IMR-90 (cell line): Measurements from ENCODE around the gene AFG1L. TPM values are rescaled to one million over a fixed set of nuclear protein-coding genes. Genes with fewer than 3 reads are reported as not detected.

Source experiments
- ATAC-seq: fragments of 200-7000 bp; cut with Tn5 transposase; 2 replicates; pipeline ENCODE4 v1.9.1; 2020; ENCODE audit warnings: low read depth, mild to moderate bottlenecking, moderate library complexity
- BruUV-seq: library from RNA; stranded (reverse); fragments of 400-500 nt; replicated peaks from 2 replicates; lab custom pipeline; 2021; lab: Mats Ljungman, UMichigan
- CTCF ChIA-PET: fragments of 300-600 bp; formaldehyde crosslinking; extraction: SDS; loops from one replicate; lab custom pipeline; 2021; ENCODE audit warnings: antibody characterized with exemption; lab: Yijun Ruan, JAX
- POLR2A ChIA-PET: fragments of 300-600 bp; sonication (Branson Sonifier 250); formaldehyde crosslinking; loops from one replicate; lab custom pipeline; 2022; ENCODE audit warnings: antibody characterized with exemption; ENCODE audit not compliant: unreplicated experiment; lab: Charles Lee
- DNase-seq: peaks from one replicate; pipeline ENCODE4 v3.0.0; 2013
- H2AFZ ChIP-seq: replicated peaks from 2 replicates; pipeline ENCODE3; 2013; ENCODE audit warnings: low read length, mild to moderate bottlenecking; ENCODE audit not compliant: poor library complexity
- H2AK5ac ChIP-seq: 2 replicates; pipeline ENCODE4 v1.6.1; 2013; ENCODE audit warnings: low read depth, low read length, inconsistent platforms
- H2AK9ac ChIP-seq: replicated peaks from 2 replicates; pipeline ENCODE3; 2013; ENCODE audit warnings: mild to moderate bottlenecking, low read depth, low read length, moderate library complexity; ENCODE audit not compliant: poor library complexity
- H2BK120ac ChIP-seq: 2 replicates; pipeline ENCODE4 v1.6.1; 2013; ENCODE audit warnings: low read depth, low read length, inconsistent platforms
- H2BK15ac ChIP-seq: 3 replicates; pipeline ENCODE4 v1.6.1; 2013; ENCODE audit warnings: low read depth, low read length, inconsistent platforms
- H2BK20ac ChIP-seq: 2 replicates; pipeline ENCODE4 v1.6.1; 2013; ENCODE audit warnings: low read depth, mild to moderate bottlenecking, inconsistent platforms, low read length, moderate library complexity
- H2BK5ac ChIP-seq: 2 replicates; pipeline ENCODE4 v1.6.1; 2013; ENCODE audit warnings: mild to moderate bottlenecking, low read depth, low read length, inconsistent platforms; ENCODE audit not compliant: poor library complexity, severe bottlenecking
- H3K14ac ChIP-seq: replicated peaks from 2 replicates; pipeline ENCODE4 v1.6.1; 2013; ENCODE audit warnings: low read depth, low read length, inconsistent platforms
- H3K18ac ChIP-seq: 2 replicates; pipeline ENCODE4 v1.6.1; 2013; ENCODE audit warnings: low read depth, low read length, control low read depth
- H3K23ac ChIP-seq: 2 replicates; pipeline ENCODE4 v1.6.1; 2013; ENCODE audit warnings: low read depth, low read length, inconsistent platforms
- H3K27ac ChIP-seq: 2 replicates; pipeline ENCODE4 v1.5.1; 2013; ENCODE audit warnings: mild to moderate bottlenecking, control low read depth, low read length; ENCODE audit not compliant: insufficient read depth
- H3K27me3 ChIP-seq: 2 replicates; pipeline ENCODE4 v1.6.1; 2013; ENCODE audit warnings: low read length; ENCODE audit not compliant: control insufficient read depth, insufficient read depth
- H3K36me3 ChIP-seq: 2 replicates; pipeline ENCODE4 v1.6.1; 2013; ENCODE audit warnings: low read length, mixed read lengths; ENCODE audit not compliant: control insufficient read depth, insufficient read depth
- H3K4ac ChIP-seq: 2 replicates; pipeline ENCODE4 v1.6.1; 2013; ENCODE audit warnings: low read depth, low read length, inconsistent platforms
- H3K4me1 ChIP-seq: 2 replicates; pipeline ENCODE4 v1.6.1; 2013; ENCODE audit warnings: low read length, mixed read lengths; ENCODE audit not compliant: control insufficient read depth, insufficient read depth
- H3K4me2 ChIP-seq: 2 replicates; pipeline ENCODE4 v1.6.1; 2013; ENCODE audit warnings: low read depth, mild to moderate bottlenecking, control low read depth, low read length, moderate library complexity
- H3K4me3 ChIP-seq: 2 replicates; pipeline ENCODE4 v1.5.1; 2013; ENCODE audit warnings: low read depth, mild to moderate bottlenecking, control low read depth, low read length, moderate library complexity; ENCODE audit not compliant: insufficient read depth
- H3K56ac ChIP-seq: 2 replicates; pipeline ENCODE4 v1.6.1; 2013; ENCODE audit warnings: low read length, inconsistent platforms; ENCODE audit not compliant: insufficient read depth; ENCODE audit errors: extremely low read depth
- H3K79me1 ChIP-seq, 2 experiments: 2 replicates each; pipeline ENCODE4 v1.6.1; 2013; ENCODE audit warnings: low read length in 2 of 2, inconsistent platforms in 1 of 2, low read depth in 1 of 2
- H3K9ac ChIP-seq: 2 replicates; pipeline ENCODE4 v1.6.1; 2013; ENCODE audit warnings: low read depth, low read length, control low read depth
- H3K9me1 ChIP-seq: 2 replicates; pipeline ENCODE4 v1.6.1; 2013; ENCODE audit warnings: low read length, inconsistent platforms; ENCODE audit not compliant: insufficient read depth
- H3K9me3 ChIP-seq: 2 replicates; pipeline ENCODE4 v1.6.1; 2013; ENCODE audit warnings: low read length; ENCODE audit not compliant: control insufficient read depth, insufficient read depth
- H4K20me1 ChIP-seq: 2 replicates; pipeline ENCODE4 v1.6.1; 2013; ENCODE audit warnings: low read length, inconsistent platforms; ENCODE audit not compliant: insufficient read depth
- H4K5ac ChIP-seq: 2 replicates; pipeline ENCODE4 v1.6.1; 2013; ENCODE audit warnings: mild to moderate bottlenecking, low read depth, low read length, control low read depth
- H4K8ac ChIP-seq, 2 experiments: 2 replicates each; pipeline ENCODE4 v1.6.1; 2013; ENCODE audit warnings: low read depth in 2 of 2, low read length in 2 of 2, control low read depth in 1 of 2, inconsistent platforms in 1 of 2
- H4K91ac ChIP-seq: 2 replicates; pipeline ENCODE4 v1.6.1; 2013; ENCODE audit warnings: low read depth, low read length, inconsistent platforms; ENCODE audit not compliant: insufficient read depth
- BHLHE40 ChIP-seq: fragments of 150-350 bp; IDR thresholded peaks from 2 replicates; pipeline ENCODE4 v1.6.1; 2016; ENCODE audit warnings: mild to moderate bottlenecking, low read depth, low read length
- CEBPB ChIP-seq: IDR thresholded peaks from 2 replicates; pipeline ENCODE4 v1.6.1; 2012; ENCODE audit warnings: low read depth, low read length, improper control_type of control experiment
- CHD1 ChIP-seq: IDR thresholded peaks from 2 replicates; pipeline ENCODE4 v1.6.1; 2012; ENCODE audit warnings: low read depth, low read length, improper control_type of control experiment
- MAFK ChIP-seq: IDR thresholded peaks from 2 replicates; pipeline ENCODE4 v1.6.1; 2012; ENCODE audit warnings: low read depth, low read length, improper control_type of control experiment
- MAZ ChIP-seq: IDR thresholded peaks from 2 replicates; pipeline ENCODE4 v1.6.1; 2012; ENCODE audit warnings: low read depth, mild to moderate bottlenecking, low read length, improper control_type of control experiment, moderate library complexity, borderline replicate concordance
- MXI1 ChIP-seq: IDR thresholded peaks from 2 replicates; pipeline ENCODE4 v1.6.1; 2012; ENCODE audit warnings: low read depth, mild to moderate bottlenecking, low read length, moderate library complexity, borderline replicate concordance
- NFE2L2 ChIP-seq: fragments of 150-350 bp; IDR thresholded peaks from 2 replicates; pipeline ENCODE4 v1.6.1; 2016; ENCODE audit warnings: low read depth, mild to moderate bottlenecking, low read length
- POLR2A ChIP-seq: IDR thresholded peaks from 2 replicates; pipeline ENCODE4 v1.6.1; 2012; ENCODE audit warnings: mild to moderate bottlenecking, low read depth, low read length
- RAD21 ChIP-seq: IDR thresholded peaks from 2 replicates; pipeline ENCODE4 v1.6.1; 2012; ENCODE audit warnings: low read length, improper control_type of control experiment
- RCOR1 ChIP-seq: IDR thresholded peaks from 2 replicates; pipeline ENCODE4 v1.6.1; 2012; ENCODE audit warnings: mild to moderate bottlenecking, low read length, improper control_type of control experiment; ENCODE audit not compliant: insufficient replicate concordance
- RFX5 ChIP-seq: IDR thresholded peaks from 2 replicates; pipeline ENCODE4 v1.8.0; 2012; ENCODE audit warnings: low read depth, mild to moderate bottlenecking, low read length, moderate library complexity
- SMC3 ChIP-seq: fragments of 150-350 bp; IDR thresholded peaks from 2 replicates; pipeline ENCODE4 v1.6.1; 2016; ENCODE audit warnings: low read depth, mild to moderate bottlenecking, antibody characterized with exemption, low read length, moderate library complexity
- WGBS, 2 experiments: methylation state at CpG; one replicate each; pipeline versions ENCODE4 v1.1.5 to v1.1.7; 2013; ENCODE audit warnings: missing lambda C conversion rate in 2 of 2; ENCODE audit not compliant: insufficient read length in 1 of 2; ENCODE audit errors: extremely low coverage in 2 of 2; 5-methylcytosine and 5-hydroxymethylcytosine counted together
- dilution Hi-C: fragments of 300-500 bp; cut with HindIII; formaldehyde crosslinking; loops from one replicate; pipeline ENCODE4 v1.14.3; 2018; ENCODE audit warnings: low sequenced_read_pairs; ENCODE audit not compliant: unreplicated experiment
- in situ Hi-C: fragments of 300-500 bp; cut with MboI; formaldehyde crosslinking; loops from 3 replicates; pipeline ENCODE4 v1.14.3; 2019; ENCODE audit warnings: low sequenced_read_pairs, inconsistent platforms, mixed read lengths
- intact Hi-C: fragments of 100-400 bp; cut with micrococcal nuclease; formaldehyde crosslinking; loops from 2 replicates; pipeline ENCODE4 v1.10.0; 2022
- polyA plus RNA-seq, 3 experiments: library from polyadenylated mRNA; depleted of rRNA; stranded (reverse); fragments of >200 nt; gene quantifications; 2 replicates each; pipeline ENCODE4 v1.2.3, GENCODE V29; 2012; ENCODE audit warnings: low replicate concordance in 1 of 3
- total RNA-seq: library from RNA; depleted of rRNA; stranded (reverse); fragments of >200 nt; gene quantifications from 2 replicates; pipeline ENCODE4 v1.2.3, GENCODE V29; 2012
- TF ChIP-seq, protein P1 (sequence below): conservative IDR thresholded peaks from 2 replicates; pipeline ENCODE4 v1.5.1; 2012; ENCODE audit warnings: mild to moderate bottlenecking, low read depth, low read length, improper control_type of control experiment
- TF ChIP-seq, protein P2 (sequence below): fragments of 150-350 bp; IDR thresholded peaks from 2 replicates; pipeline ENCODE4 v1.6.1; 2016; ENCODE audit warnings: low read depth, mild to moderate bottlenecking, low read length, moderate library complexity, borderline replicate concordance
- TF ChIP-seq, protein P3 (sequence below): fragments of 150-350 bp; IDR thresholded peaks from 2 replicates; pipeline ENCODE4 v1.6.1; 2017; ENCODE audit warnings: mild to moderate bottlenecking, antibody characterized with exemption, low read length, low read depth

AFG1L gene
- total and polyA plus RNA-seq, 2 of the 4 experiments (the other 2 are of a cell fraction): 1.0 to 2.0 TPM

DNA sequence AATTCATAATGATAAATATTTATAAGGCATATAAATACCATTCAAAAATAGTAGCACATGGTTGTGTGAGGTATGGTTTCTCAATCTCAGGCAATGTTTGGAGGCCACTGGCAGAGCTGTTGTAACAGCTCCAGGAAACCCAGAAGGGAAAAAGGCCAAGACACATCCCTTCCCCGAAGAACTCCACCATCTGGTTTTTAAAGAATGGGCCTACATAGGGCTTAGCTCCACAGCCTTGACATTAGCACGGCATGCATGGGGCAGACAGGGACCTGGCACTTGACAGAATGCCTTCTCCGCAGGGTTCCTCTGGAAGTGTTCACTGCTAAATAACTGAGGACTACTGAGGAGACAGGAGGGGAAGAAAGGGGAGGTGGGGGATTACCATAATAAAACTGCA lies 249.8 kb downstream of the AFG1L start:
- Histone ChIP-seq H3K36me3 (no peaks in the 10 kb centered on the region), H3K9me3 (no peaks in the 10 kb centered on the region), H3K18ac (peak overlapping the region; percentile 40), H3K27ac (peak overlapping the region; percentile 58; the same call in 1 of the 2 replicates), H3K9me1 (0 out of 2 replicates have a peak, but pooled peaks cover 4% of the 10 kb centered on the region), H3K4me1 (peaks cover 10% of the 10 kb centered on the region), H4K20me1 (no peaks in the 10 kb centered on the region), H2BK20ac (0 out of 2 replicates have a peak overlapping the region, but pooled peaks have one; percentile 37), H3K14ac (no peak overlapping the region), H4K91ac (no peak overlapping the region), H2AK9ac (no peak overlapping the region), H3K56ac (no peak overlapping the region), H2BK15ac (peak overlapping the region; percentile 47; the same call in 2 of the 3 replicates), H3K9ac (no peak overlapping the region; the same call in 1 of the 2 replicates), H2AK5ac (no peak overlapping the region), H3K23ac (no peak overlapping the region), H4K5ac (peak overlapping the region; percentile 27; the same call in 1 of the 2 replicates), H3K4ac (peak overlapping the region; percentile 58; the same call in 1 of the 2 replicates), H3K79me1 (no peaks in the 10 kb centered on the region), H3K4me3 (no peak overlapping the region), H2BK5ac (peak overlapping the region; percentile 28), H2AFZ (peak overlapping the region; percentile 52), H2BK120ac (peak overlapping the region; percentile 77; the same call in 1 of the 2 replicates), H4K8ac (peak overlapping the region in 1 of 2 experiments; percentile 46; a peak in 1 of 4 replicates), H3K4me2 (peak overlapping the region; percentile 1; the same call in 1 of the 2 replicates), H3K27me3 (no peaks in the 10 kb centered on the region)
- intact Hi-C loops: loop anchor here (1.0 to 5.0 kb wide), 3 partner anchors 238 to 463 kb away; no protein-coding TSS in a partner anchor
- no CpG with 5 or more reads among the region's 3 CpGs for WGBS, 2 experiments
- dilution Hi-C loops: loop anchor here (25.0 kb wide), 1 partner anchor 518 kb away; no protein-coding TSS in a partner anchor
- ATAC-seq: peak; percentile 79
- DNase-seq: peak; percentile 60
- ChIA-PET CTCF (interaction anchor here (0.6 to 1.6 kb wide), 3 partner anchors 349 to 528 kb away, joined by 3 to 5 read pairs (median 3); no protein-coding TSS in a partner anchor), POLR2A (no interaction called here)
- BruUV-seq: no TSS peak
- in situ Hi-C loops: loop anchor here (5.0 to 25.0 kb wide), 5 partner anchors 238 to 843 kb away; partner anchors contain the start of gene CD164
- TF ChIP-seq, protein P1, sequence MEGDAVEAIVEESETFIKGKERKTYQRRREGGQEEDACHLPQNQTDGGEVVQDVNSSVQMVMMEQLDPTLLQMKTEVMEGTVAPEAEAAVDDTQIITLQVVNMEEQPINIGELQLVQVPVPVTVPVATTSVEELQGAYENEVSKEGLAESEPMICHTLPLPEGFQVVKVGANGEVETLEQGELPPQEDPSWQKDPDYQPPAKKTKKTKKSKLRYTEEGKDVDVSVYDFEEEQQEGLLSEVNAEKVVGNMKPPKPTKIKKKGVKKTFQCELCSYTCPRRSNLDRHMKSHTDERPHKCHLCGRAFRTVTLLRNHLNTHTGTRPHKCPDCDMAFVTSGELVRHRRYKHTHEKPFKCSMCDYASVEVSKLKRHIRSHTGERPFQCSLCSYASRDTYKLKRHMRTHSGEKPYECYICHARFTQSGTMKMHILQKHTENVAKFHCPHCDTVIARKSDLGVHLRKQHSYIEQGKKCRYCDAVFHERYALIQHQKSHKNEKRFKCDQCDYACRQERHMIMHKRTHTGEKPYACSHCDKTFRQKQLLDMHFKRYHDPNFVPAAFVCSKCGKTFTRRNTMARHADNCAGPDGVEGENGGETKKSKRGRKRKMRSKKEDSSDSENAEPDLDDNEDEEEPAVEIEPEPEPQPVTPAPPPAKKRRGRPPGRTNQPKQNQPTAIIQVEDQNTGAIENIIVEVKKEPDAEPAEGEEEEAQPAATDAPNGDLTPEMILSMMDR: no peak
- no peak for TF ChIP-seq POLR2A
- no peak for TF ChIP-seq CHD1
- no peak for TF ChIP-seq BHLHE40
- TF ChIP-seq CEBPB: peak; percentile 29; the same call in 1 of the 2 replicates
- no peak for TF ChIP-seq MAFK
- TF ChIP-seq, protein P2, sequence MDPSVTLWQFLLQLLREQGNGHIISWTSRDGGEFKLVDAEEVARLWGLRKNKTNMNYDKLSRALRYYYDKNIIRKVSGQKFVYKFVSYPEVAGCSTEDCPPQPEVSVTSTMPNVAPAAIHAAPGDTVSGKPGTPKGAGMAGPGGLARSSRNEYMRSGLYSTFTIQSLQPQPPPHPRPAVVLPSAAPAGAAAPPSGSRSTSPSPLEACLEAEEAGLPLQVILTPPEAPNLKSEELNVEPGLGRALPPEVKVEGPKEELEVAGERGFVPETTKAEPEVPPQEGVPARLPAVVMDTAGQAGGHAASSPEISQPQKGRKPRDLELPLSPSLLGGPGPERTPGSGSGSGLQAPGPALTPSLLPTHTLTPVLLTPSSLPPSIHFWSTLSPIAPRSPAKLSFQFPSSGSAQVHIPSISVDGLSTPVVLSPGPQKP: no peak
- no peak for TF ChIP-seq RFX5
- no peak for TF ChIP-seq NFE2L2
- TF ChIP-seq, protein P3, sequence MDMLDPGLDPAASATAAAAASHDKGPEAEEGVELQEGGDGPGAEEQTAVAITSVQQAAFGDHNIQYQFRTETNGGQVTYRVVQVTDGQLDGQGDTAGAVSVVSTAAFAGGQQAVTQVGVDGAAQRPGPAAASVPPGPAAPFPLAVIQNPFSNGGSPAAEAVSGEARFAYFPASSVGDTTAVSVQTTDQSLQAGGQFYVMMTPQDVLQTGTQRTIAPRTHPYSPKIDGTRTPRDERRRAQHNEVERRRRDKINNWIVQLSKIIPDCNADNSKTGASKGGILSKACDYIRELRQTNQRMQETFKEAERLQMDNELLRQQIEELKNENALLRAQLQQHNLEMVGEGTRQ: no peak
- TF ChIP-seq MXI1: peak; percentile 28; the same call in 1 of the 2 replicates
- TF ChIP-seq SMC3: no peak
- TF ChIP-seq RAD21: no peak
- TF ChIP-seq RCOR1: no peak
- TF ChIP-seq MAZ: no peak
